Stimulated activated CD4-positive, alpha-beta T cell treated with anti-CD3 and anti-CD28 coated beads, Interleukin-1b, Interleukin-23, amount 100 ng/mL, for 48 hours (primary cell): Measurements from ENCODE around the gene CTSC.
"Not testable (repeated sequence)": the region's sequence is repeated elsewhere in the genome, so short reads cannot be mapped to it uniquely, and the experiment has no call there.

Experiments
- DNase-seq: peaks from one replicate; pipeline ENCODE4 v3.0.0-alpha.2; 2020

CTSC gene

GRCh38 chr11:88277349-88277915 is 60.1 kb downstream of the CTSC start:
- no peak for DNase-seq

GRCh38 chr11:88275636-88276035 is 61.9 kb downstream of the CTSC start:
- DNase-seq, result no peak

GRCh38 chr11:88266919-88267318 is 70.6 kb downstream of the CTSC start:
- DNase-seq, result no peak

GRCh38 chr11:88266157-88266556 is 71.4 kb downstream of the CTSC start:
- DNase-seq, result no peak

GRCh38 chr11:88259431-88259830 is 78.1 kb downstream of the CTSC start:
- no peak for DNase-seq

- DNase-seq, result no peak
These were observed 85.3 kb downstream of the CTSC start for GRCh38 chr11:88252208-88252607.

GRCh38 chr11:88250566-88251242 is 86.8 kb downstream of the CTSC start:
- DNase-seq, result no peak

- no peak for DNase-seq
These were observed 87.8 kb downstream of the CTSC start for GRCh38 chr11:88249706-88250105.

GRCh38 chr11:88246696-88247095 is 90.8 kb downstream of the CTSC start:
- DNase-seq, result no peak

- DNase-seq, result not testable (repeated sequence)
These were observed 92.0 kb downstream of the CTSC start for GRCh38 chr11:88245576-88245975.
